ENCODE results near the gene WDR82.

The WDR82 gene

DNA sequence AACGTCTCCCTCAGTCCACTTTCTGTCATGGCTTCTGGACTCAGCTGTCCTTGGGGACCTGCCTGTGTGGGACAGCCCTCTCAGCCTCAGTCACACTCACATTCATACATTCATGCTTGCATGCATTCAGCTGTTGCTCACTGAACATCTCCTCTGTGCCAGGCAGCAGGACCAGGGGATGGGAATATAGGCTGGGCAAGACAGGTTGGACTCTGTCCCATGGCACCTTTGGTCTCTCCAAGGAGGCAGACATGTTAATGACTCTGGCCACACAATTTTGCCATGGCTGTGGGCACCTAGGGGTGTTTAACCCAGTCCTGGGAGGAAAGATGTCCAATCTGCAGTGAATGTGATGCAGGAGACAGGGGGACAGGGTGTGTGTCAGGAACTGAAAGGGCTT is 29.9 kb upstream of the WDR82 start:
- no peak for DNase-seq (ENCODE audit: low read depth in 2 of 2)

DNA sequence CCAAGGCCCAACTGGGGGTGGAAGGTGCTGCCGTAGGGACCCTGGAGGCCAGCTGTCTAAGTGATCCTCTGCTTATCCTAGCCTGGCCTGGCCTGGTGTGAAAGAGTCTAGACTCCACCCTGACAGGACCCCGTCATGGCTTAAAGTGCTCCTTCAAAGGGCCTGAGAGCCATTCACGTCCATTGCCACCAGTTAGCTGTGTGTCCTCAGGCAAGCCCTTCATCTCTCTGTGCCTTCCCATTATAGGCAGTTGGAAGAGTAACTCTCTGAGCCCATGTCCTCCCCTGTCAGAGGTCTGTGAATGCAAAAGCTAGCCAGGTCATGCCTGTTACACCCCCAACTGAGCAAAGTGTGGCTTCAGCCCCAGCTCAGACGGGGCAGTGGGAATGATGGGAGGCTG is 28.5 kb upstream of the WDR82 start:
- no peak for DNase-seq (ENCODE audit: low read depth in 2 of 2)

DNA sequence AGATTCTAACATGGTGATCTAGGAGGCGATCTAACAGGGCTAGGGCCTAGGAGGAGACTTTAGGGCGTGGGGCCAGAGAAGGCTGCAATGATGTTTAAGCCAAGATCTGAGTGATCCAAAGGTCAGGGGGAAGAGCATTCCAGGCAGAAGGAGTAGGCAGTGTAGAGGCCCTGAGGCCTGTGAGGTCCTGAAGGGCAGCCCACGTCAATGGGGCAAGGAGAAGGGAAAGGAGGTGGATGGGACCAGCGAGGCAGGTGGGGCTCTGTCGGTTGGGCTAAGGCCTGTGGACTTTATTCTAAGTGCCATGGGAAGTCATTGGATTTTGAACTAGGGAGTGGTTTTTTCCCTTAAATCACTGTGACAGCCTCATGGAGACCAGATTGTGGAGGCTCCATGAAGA is 27.5 kb upstream of the WDR82 start:
- no peak for DNase-seq (ENCODE audit: low read depth in 2 of 2)

DNA sequence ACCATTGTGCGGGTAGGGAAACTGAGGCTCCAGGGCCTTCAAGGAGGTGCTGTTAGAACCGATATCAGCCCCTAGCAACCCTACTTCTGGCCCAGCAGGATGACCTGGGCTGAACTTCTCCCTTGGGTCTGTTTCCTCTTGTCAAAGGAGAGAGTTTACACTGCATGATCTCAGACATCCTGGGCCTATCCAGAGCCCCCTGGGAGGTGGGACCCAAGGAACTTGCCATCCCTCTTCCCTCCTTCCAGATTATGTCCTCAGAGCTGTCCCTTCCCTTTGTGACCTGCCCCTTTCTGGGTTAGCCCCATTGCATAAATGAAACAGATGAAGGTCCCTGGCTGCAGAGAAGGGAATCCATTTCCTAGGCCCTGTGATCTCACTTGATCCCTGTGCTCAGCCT is 25.4 kb upstream of the WDR82 start:
- DNase-seq (ENCODE audit: low read depth in 2 of 2) = no peak

DNA sequence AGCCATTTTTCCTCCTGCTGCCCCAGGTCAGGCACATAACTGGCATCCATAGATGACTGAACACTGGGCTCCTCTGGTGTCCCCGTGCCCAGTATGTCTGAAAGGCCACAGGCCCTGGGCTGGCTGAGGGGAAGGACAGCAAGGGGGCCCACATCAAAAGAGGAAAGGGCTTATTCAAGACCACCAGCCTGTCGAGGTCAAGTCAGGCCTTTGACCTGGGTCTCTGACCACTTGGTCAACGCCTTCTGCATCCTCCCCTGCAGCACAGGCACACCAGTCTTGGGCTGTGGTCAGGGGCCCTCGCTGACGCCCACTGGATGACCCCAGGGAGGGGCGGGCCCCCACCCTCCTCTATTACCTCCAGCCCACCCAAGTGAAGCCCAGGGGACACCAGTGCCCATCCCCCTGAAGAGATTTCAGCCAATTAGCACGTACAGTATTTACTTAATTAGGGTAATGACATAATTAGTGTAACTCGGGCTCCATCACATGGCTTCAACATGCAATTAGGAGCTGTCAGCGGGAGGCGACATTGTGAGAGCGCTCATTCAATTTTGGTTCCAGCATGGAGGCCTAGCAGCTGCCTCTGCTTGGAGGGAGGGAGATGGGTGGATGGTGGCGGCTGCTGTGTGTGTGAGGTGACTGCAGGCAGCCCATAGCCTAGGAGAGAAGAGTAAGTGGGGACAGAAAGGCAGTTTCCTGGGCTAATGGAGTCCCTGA is 24.1 kb upstream of the WDR82 start:
- DNase-seq (ENCODE audit: low read depth in 2 of 2) = no peak

DNA sequence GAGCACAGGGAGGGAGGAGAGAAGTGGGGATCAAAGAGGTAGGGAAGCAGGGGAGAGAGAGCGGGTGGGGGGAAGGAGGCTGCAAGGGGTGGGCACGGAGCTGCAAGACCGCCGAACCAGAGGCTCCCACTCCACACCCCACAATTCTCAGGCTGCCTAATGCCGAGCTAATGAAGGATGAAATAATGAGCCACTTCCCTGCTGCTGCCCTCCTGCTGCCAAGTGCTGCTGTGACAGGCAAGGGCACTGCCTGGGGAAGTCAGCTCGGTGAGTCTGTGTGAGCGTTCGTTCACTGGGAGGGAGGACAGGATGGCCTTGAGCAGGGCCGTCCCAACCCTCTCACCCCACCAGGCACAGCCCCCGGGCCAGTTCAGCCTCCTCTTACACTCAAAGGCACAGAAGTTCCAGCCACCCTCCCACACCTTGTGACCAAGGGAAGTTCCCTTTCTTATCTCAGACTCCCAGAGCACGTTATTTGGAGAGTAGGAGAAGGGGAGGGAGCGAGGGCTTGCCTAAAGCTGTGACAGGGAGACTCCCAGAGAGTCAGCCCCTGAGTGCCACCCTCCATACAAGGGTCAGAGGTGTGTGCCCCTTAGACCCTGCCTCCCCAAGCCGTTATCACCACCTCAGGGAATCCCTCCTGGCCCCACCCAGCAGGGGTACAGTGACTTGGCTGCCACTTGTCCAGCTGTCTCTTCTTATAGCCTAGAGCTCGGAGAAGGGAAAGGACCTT is 21.6 kb upstream of the WDR82 start:
- DNase-seq (ENCODE audit: low read depth in 2 of 2) = no peak

DNA sequence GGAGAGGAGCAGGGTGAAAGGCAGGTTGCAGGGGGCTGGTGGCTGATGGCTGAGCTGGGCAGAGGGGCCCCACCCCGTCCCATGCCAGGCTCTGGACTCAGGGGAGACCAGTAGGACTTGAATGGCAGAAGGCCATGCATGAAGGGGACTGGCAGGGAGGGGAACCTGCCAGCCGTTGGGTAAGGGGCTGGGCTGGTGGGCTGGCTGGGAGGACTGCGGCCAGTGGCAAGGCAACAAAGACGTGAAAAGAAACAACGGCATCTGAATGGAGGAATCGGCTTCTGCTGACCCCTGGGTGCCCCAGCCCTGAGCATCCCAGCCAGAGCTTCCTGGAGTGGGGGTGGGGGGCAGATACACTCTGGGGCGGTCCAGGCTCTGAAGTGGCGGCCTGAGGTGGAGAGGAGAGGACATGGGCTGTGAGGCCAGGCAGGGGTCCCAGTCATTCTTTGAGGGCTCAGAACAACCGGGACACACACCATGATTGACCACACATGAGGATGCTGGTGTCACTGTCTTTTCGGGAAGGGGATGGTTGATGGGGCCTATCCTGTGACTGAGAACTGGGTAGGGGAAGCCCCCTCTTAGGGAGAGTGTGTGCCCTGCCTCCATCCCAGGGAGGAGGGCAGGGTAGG is 20.9 kb upstream of the WDR82 start:
- DNase-seq (ENCODE audit: low read depth in 2 of 2) = no peak

DNA sequence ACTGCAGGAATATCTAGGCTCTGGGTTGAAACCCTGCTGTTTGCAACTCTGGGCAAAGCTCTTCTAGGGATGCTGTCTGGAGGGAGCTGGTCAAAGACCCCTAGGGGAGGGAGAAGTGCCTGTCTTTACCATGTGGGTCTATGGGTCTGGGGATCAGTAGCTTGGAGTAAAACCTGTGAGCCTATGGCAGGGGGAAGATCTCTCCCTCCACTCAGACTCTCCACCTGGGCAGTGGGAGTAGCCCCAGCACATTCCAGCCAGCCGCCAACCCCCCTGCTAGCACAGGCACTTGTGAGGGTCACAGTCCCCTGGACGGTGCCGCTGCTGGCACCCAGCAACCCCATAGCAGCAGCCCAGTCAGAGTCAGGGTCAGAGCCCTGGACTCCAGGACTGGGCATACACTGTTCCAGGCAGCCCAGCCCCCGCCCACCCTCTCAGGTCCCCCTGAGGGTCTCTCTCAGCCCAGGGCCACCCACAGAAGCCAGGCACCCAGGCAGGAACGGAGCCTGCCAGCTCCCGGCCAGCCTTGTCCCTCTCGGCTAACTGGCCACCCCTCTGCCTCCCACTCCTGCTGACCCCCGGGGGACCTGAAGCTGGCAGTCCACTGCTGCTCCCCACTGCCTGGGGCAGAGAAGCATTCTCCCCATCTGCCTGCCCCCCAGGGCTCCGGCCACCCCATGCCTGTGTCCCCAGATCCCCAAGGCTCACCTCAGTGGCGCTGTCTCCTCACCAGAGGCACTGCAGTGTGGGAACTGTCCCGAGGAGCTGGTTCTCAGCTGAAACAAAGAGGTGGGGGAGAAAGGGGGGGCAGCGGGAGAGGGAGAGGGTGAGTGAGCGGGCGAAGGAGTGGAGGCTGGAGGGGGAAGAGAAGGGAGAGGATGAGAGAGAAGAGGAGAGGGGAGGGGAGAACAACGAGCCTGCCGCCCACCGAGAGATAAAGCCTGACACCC is 20.0 kb upstream of the WDR82 start:
- DNase-seq (ENCODE audit: low read depth in 2 of 2) = no peak

DNA sequence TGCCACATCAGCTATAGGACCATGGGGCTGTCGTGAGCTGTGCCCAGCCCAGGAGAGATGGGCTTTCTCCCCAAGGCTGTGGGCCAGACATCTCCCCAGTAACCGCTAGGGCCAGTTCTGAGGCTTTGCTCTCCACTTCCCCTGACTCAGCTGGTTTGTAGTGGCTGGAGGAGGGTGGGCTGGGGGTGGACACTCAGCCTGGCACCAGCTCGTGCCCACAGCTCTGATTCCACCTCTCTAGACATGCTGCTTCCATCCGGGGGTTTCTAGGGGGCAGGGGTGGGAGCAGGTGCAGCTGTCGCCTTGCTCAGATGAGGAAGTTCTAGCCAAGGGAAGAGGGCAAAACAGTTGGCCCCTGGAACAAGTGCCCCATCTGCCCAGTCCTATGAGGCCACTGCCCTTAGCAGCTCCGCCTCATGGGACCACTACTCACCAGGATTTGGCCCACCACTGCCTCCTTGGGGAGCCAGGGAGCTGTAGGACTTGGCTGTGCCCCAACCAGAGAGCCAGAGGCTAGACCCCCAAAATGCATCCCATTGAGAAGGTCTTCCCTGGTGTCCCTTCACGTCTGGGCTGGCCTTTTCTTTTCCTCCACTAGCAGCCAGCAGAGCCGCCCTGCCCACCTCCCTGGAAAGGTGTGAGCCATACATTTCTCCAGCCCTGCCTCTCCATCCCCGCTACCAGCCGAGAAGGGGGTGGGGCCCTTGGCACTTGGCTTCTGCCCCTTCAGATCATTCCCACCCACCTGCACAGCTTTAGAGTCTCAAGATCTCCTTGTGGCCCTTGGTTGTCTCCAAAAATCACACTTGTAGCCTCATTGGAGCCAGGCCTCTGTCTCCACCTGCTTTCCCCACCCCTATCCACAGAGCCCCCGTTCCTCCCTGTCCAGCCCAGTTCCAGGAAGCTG is 19.0 kb upstream of the WDR82 start:
- no peak for DNase-seq (ENCODE audit: low read depth in 2 of 2)

DNA sequence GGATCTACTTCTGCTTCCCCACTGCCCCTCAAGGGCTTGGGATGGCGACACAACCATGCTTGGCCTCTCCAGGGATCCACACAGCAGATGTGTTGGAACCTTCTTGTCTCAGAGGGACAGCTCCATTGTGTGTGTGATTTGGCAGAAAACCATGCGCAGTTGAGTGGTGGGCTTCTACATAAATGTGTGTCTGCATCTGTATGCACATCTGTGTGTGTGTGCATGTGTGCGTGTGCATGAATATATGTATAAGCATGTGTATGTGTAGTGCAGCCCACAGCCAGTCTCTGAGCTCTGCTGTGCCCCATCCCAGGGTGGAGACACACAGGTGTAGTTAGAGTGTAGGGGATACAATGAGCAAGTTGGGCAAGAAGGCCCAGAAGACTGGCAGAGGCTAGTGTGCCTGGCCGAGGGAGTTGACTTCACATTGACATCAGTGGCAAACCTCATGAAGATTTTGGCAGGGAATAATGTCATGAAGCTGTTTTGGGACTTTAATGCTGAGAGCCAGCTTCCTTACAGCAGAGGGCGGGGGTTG is 17.3 kb upstream of the WDR82 start:
- DNase-seq (ENCODE audit: low read depth in 2 of 2) = no peak

DNA sequence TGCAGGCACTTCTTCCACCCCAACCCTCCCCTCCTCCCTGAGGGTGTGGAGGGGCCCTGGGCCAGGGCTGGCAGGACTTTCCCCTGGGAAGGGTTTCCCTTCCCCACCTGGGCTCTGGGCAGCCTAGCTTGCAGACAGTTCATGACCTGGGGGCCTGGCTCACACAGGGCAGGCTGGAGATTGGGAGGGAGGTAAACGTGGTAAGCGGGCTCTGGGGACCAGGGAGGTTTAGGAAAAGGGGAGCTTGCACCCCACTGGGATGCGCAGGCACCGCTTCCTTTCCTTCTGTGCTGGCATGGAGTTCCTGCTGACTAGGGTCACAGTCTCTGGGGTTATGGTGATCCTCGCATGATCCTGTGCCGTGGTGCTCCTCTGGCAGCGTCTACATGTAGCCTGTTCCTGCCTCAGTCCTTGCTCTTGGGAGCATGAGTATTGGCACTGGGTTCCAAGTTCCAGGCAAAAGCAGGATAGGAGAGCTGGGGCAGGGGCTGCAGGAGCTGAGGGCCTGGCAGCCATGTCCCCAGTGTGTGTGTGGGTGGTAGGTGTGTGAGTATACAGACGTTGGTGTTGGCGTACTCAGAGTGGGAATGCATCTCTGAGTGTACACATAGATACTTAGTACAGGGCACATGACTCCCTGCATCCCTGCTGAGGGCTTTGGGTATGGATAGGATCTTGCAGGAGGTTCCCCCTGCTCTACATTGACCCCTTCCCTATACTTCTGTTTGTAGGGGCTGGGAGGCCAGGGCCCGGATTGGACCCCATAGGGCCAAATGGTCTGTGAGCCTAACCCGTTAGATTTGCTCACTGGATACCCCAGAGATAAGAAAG is 16.1 kb upstream of the WDR82 start:
- DNase-seq (ENCODE audit: low read depth in 2 of 2) = no peak

DNA sequence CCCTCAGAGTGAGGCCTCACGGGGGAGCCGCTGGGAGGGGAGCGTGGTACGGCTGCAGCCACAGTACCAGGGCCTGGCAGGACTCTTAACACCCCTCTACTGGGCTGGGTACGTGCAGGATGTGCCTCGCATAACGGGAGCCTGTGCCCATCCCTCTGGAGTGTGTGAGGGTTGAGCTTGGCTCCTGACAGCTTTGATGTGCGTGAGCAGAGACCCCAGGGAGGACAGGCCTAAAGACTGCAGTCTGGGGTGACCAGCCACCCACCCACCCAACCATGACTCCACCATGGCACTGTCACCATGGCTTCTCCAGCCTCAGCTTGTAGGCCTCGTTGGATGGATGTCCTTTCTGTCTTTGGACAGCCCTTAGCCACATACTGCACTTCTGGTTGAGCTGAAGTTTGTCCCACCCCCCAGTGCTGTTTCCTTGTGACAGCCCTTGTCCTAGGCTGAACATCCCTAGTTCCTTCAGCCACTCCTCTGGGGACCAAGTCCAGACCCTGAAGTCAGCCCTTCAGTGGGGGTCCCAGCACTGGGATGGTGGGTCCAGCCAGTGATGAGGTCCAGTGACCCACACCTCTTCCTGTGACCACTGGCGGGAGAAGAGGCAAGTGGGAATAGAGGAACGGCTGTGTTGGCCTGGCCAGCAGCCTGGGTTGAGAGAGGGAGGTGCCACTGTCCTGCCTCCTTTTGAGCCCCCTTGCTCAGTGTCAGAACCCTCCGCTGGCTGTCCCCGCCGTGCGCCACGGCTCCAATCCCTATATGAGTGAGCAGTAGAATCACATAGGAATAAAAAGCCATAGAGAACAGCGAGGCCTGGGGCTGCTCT is 15.3 kb upstream of the WDR82 start:
- no peak for DNase-seq (ENCODE audit: low read depth in 2 of 2)

DNA sequence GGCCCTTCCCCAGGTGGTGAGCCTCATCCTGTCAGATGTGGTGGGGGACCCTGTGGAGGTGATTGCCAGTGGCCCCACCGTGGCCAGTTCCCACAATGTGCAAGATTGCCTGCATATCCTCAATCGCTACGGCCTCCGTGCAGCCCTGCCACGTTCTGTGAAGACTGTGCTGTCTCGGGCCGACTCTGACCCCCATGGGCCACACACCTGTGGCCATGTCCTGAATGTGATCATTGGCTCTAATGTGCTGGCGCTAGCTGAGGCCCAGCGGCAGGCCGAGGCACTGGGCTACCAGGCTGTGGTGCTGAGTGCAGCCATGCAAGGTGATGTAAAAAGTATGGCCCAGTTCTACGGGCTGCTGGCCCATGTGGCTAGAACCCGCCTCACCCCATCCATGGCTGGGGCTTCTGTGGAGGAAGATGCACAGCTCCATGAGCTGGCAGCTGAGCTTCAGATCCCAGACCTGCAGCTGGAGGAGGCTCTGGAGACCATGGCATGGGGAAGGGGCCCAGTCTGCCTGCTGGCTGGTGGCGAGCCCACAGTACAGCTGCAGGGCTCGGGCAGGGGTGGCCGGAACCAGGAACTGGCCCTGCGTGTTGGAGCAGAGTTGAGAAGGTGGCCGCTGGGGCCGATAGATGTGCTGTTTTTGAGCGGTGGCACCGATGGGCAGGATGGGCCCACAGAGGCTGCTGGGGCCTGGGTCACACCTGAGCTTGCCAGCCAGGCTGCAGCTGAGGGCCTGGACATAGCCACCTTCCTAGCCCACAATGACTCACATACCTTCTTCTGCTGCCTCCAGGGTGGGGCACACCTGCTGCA is 14.0 kb upstream of the WDR82 start:
- DNase-seq (ENCODE audit: low read depth in 2 of 2) = no peak

DNA sequence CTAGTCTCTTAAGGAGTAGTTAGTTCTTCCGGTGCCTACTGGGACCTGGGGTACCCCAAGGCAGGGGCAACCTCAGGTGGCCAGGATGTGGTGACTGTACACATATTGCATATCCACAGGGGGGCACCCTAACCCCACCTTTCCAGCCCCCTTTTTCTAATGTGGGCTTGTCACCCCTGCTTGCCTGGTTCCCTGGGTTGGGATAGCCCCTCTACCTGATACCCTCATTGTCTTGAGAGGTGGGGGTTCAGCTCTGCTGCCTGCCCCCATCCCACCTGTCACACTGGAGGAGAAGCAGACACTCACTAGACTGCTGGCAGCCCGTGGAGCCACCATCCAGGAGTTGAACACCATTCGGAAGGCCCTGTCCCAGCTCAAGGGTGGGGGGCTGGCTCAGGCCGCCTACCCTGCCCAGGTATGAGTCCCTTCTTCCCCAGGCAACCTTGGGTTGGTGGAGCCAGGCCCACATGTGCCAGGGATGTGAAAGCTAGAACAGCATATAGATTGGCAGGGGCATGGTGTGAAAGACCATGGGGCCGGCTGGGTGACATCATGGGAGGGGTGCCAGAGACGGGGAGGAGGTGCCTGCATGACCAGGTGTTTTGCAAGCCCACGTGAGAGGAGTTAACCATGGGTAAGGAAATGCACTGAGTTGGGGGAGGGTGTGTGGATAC is 13.2 kb upstream of the WDR82 start:
- peak in 1 of 2 experiments; percentile 20 for DNase-seq (ENCODE audit: low read depth in 2 of 2)

DNA sequence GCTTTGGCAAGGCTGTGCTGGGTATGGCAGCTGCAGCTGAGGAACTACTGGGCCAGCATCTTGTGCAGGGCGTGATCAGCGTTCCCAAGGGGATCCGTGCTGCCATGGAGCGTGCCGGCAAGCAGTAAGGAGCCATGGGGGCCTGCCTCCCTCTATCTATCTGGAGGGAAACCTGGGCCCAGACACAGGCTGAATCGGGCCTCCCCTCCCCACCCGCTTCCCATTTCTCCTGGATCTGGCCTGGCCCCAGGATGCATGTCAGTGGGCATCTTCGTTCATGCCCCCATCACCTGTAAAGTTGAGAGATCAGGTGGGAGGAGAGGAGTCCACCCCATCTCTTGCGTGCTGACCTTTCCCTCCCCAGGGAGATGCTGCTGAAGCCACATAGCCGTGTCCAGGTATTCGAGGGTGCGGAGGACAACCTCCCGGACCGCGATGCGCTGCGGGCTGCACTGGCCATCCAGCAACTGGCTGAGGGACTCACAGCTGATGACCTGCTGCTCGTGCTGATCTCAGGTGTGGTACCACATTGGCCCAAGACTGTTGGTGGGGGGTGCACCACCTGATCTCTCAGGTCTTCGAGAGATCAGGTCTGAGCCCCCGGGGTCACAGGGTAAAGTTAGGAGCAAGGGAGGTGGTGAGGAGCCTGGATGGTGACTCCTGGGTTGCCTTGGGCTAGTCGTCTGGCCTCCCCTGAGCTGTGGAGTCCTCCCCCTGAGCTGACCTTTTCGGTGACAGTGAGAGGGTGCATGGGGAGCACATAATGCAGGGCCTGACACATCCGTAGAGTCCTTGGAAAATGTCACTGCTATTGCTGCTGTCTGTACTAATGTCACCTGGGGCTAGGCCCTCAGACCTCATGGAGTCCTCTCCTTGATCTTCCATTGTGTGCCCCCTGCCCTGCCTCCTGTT is 12.4 kb upstream of the WDR82 start:
- no peak for DNase-seq (ENCODE audit: low read depth in 2 of 2)

Data from stimulated activated CD4-positive, alpha-beta T cell treated with anti-CD3 and anti-CD28 coated beads, Interleukin-12 subunit alpha, Interleukin-12 subunit beta, amount 100 ng/mL, for 24 hours (primary cell).